ENCODE measurements around the gene PRR7.

The PRR7 gene

DNA sequence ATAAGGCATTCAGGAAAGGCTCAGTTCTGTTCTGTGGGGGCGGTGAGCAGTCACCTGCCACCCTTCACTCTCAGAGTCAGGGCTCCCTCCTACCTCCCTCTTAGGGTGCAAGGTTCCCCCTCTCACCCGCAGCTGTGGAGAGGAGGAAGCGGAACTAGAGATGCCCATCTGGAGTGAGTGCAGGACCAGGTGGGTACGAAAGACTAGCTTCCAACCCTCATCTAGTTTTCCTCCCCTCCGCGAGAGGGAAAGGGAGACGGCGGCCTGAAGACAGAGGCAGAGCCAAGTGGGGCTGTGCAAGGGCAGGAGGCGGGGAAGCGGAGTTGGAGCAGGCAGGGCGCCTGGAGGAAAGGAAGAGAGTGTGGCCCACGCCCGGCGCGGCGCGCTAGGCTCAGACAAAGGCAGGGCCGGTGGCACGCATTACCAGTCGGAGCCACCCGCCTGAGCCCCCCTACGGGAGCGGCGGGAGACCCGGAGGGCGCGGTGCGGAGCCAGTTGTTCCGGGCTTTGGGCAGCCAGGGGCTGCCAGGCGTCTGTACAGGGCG, 7.3 kb downstream of the PRR7 start:
- no peak for DNase-seq

DNA sequence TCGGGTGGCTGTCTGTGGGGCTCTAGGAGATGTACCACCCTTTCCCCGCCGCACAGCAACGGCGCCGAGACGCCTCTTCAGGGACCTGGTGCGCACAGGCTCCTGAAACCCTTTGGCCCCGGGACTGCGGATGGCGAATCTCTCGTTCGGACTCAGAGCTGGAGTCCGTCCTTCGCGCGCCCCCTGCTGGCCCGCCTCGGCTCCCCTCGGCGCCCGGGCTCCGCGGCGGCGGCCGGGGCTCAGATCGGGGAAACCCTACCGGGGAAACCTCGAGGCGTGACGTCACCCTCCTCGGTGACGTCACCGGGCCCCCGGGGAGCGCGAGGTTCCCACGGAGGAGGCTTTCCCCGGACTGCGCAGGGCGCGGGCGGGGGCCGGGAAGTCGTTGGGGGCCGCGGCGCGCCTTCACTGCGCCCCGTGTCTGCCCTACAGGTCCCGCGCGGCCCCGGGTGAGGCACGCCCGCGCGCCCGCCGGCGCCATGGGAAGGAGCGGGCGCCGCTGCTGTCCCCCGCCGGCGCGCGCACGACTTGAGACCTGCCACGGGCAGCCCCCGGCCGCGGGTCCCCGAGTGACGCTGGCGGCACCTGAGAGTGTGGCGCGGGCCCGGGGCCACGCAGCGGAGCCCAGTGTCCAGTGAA, 7.9 kb downstream of the PRR7 start:
- peak; percentile 70 to 86 for DNase-seq

DNA sequence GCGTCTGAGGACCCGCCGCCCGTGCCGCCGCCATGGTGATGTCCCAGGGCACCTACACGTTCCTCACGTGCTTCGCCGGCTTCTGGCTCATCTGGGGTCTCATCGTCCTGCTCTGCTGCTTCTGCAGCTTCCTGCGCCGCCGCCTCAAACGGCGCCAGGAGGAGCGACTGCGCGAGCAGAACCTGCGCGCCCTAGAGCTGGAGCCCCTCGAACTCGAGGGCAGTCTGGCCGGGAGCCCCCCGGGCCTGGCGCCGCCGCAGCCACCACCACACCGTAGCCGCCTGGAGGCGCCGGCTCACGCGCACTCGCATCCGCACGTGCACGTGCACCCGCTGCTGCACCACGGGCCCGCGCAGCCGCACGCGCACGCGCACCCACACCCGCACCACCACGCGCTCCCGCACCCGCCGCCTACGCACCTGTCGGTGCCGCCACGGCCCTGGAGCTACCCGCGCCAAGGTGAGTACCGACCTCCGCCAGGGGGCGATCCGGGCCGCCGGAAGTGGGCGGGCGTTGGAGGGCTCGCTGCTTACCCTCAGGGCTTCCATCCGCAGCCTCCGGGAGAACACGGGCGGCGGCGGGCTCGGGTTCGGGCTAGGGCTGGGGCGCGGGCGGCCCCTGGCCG, 8.5 kb downstream of the PRR7 start:
- peak; percentile 51 to 65 for DNase-seq

DNA sequence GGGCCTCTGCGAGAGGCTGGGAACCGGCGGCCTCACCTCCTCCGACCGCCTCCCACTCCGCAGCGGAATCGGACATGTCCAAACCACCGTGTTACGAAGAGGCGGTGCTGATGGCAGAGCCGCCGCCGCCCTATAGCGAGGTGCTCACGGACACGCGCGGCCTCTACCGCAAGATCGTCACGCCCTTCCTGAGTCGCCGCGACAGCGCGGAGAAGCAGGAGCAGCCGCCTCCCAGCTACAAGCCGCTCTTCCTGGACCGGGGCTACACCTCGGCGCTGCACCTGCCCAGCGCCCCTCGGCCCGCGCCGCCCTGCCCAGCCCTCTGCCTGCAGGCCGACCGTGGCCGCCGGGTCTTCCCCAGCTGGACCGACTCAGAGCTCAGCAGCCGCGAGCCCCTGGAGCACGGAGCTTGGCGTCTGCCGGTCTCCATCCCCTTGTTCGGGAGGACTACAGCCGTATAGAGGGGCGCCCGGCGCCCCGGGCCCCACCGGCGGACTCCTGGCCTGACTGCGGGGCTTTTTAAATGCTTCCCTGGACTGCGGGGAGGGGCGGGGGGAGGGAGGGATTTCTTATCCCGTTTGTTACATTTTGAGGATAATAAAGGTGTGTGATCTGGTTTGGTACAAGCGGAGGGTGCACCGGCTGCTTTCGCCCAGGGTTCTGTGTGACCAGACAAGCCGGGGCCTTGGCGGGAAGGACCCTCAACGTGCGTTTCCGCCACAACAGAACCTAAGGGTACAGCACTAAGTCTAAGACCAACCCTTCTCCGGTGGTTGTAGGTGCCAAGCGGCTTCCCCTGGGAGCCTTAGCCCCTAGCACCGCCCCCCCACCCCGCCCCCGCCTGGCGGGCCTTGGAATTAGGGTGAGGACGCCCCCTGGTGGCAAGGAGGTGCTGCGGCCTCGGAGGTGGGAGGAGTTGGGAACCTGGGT, 9.3 kb downstream of the PRR7 start:
- DNase-seq = peak; percentile 85 to 86

DNA sequence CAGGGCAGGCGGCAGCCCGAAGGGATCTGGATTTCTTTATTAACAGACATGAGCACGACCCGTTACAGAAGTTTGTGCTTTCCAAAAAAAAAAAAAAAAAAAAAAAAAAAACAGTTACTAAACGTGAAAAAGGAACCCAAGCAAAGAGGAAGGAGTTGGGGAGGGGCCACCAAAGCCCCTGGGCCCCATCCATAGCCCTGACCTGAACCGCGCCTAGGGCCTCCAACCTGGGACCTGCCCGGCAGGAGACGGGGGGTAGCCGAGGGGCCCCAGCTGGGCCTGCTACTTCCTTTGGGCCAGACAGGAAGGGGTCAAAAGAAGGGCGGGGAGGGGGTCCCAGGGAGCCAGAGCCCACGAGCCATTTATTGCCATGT, 10.0 kb downstream of the PRR7 start:
- DNase-seq = no peak

DNA sequence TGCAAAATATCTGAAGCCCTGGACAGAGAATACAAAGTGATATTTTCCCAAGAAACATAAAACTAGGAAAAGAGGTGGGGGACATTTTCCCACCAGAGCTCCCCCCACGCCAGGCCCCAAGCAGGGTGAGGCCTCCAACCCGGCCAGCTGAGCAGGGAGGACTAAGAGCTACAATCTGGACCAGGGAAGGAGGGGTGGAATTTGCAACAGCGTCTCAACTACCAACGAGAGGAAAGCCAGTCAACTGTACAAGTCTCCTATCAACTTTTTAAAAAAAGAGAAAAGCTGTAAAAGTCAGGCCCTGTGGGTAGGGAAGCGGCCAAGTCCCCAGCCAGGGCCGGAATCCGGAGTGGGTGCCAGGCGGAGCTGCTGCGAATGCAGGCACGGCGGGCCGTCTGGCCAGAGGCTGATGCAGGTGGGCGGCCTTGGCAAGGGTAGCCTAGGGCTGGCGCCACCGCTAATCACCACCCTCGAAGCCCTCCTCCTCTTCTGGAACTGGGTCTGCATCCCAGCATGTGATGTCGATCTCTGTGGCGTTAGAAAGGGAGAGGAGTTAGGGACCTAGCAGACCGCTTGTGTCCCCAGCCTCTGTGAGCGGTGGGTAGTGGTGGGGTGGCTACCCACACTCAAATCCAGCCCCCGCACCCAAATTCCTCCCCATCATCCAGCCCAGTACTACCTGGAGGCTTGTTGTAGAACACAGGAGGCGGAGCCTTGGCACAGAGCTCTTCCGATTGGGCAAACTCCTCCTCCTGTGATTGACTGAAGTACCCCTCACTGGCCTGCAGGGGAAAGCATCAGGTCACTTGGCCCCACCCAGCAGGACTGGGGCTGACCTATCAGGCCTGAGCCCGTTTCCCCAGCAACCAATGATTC, 10.6 kb downstream of the PRR7 start:
- peak; percentile 13 to 74 for DNase-seq

DNA sequence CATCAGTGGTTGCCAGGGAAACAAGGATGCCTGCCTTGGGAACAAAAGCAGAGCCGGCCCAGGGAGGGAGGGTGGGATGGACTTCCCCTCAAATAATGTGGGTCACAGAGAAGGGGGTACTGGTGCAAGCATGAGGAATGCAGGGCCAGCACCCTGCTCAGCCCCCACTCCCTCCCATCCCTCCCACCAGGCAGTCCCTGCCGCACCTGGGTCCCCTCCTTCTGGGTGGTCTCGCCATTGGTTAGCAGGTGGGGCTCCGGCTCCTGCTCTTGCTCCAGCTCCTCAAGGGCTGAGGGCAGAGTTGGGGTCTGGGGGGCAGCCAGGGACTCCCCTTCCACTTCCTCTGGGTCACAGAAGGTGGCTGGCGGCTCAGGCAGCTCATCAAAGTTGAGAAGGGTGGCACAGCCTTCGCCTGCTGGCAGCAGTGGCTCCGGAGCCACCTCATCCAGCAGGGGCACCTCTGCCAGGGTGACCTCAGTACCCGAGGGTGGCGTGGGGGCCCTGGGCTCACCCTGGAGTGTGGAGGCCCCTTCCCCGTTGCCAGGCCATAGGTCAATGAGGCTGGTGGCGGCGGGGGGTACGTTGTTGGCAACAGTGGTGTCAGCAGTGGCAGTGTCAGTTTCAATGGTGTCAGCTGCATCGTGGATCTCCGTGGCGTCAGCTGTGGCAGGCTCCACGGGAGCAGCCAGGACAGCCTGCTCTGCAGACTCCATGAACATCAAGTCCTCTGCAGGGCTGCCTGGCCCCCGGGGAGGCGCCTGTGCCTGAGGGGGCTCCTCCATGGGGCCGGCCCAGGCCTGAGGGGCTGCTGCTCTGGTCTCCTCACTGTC, 11.5 kb downstream of the PRR7 start:
- DNase-seq = no peak

DNA sequence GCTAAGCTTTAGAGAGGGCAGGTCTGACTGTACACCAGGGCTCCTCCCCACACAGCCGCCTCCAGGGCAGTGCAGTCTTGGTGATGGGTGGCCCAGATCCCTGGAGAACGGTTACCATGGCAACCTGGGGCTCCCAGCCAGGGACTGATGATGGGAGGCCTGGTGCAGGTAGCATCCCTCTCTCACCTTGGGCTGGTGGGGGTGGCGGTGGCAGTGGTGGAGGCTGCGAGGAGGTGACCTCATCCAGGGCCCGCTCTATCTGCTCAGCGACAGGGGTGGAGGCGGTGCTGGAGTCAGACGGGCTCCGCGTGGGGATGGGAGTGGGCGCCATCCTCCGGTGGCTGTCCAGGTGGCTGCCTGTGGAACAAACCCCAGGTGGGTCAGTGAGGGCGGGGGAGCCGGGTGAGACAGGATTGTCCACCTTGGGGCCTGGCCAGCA, 12.3 kb downstream of the PRR7 start:
- DNase-seq = no peak

DNA sequence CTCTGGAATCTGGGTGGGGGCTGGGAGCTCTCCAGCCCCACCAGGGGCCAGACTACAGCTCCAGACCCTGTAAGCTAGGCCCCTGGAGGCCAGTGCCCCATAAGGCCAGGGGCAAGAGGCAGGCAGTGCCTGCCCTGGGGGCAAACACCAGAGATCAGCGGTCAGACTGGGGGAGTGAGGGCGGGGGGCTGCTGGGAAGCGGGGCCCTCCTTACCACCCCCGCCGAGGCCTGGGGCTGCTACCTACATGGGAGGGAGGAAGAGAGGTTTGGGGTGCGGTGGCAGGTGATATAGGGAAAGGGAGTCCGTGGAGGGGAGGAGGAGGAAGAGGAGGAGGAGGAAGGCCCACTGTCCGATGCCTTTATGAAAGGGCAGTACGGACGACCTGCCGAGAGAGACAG, 12.7 kb downstream of the PRR7 start:
- DNase-seq = no peak

DNA sequence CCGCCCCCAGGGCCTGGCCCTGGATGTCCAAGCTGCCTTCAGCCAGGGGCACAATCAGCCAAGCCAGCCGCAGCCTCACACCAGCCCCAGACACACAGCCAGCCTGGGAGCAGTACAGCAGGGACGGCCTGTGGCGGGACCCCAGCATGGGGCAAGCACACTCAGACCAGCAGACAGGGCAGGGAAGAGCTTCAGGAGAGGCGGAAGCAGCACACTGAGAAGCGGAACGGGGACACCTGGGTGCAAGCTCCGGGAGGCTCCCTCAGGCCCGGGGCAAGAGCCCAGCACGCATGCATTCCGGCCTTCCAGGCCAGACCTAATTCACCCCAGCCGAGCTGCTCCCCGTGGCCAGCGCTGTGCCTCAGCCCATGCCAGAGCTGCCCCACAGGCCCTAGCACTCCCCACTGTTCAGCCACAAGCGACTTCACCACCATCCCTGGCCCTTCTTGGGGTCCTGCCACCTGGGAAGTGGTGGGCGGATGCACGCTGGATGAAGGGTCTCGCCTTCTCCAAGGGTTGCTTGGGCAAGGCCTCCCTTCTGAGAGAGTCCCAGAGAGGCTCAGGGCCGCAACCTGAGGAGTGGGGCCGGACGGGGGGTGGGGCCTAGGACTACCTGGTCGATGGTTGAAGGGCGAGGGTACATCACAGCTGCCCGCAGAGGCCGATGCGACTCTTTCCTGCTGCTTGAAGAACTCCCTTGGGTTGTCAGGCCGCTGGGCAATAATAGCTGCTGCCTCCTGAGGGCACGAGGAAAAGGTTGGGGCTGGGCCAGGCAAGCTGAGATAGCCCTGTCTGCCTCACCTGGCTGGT, 13.4 kb downstream of the PRR7 start:
- DNase-seq = no peak

DNA sequence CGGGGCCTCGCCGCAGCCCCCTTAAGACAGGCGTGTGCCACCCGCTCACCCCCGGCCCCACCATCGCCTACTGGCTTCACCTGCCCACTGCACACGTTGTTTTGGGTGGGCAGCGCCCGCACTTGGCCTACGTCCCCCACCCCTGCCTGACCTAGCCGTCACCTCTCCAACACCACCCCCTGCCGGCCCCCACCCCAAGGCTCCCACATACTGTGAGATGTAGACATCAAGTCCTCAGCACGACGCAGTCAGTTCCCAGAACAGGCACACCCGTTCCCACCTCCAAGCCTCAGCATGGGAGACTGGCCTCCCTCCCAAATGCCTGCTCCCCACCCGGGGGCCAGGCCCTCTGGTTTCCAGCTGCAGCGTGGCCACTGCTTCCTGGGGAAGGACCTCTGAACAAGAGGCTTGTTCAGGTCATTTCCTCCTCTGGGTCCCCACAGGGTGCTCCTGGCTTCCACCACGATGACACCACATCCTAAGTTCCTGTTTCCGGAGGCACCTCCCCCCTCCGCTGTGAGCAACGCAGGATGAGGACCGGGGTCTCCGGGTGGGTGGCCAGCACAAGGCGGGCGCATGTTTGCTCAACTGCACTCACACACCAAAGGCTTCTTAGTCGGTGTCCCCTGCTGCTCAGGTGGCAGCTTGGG, 15.5 kb downstream of the PRR7 start:
- no peak for DNase-seq

DNA sequence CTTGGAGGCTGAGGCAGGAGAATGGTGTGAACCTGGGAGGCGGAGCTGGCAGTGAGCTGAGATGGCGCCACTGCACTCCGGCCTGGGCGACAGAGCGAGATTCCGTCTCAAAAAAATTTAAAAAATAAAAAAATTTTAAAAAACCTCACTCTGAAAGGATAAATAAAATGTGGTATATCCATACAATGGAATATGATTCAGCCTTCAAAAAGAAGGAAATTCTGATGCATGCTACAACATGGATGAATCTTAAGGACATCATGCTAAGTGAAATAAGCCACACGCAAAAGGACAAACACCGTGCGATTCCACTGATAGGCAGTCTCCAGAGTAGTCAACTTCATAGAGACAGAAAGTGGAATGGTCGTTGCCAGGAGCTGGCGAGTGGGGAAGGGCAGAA, 18.4 kb downstream of the PRR7 start:
- no peak for DNase-seq

DNA sequence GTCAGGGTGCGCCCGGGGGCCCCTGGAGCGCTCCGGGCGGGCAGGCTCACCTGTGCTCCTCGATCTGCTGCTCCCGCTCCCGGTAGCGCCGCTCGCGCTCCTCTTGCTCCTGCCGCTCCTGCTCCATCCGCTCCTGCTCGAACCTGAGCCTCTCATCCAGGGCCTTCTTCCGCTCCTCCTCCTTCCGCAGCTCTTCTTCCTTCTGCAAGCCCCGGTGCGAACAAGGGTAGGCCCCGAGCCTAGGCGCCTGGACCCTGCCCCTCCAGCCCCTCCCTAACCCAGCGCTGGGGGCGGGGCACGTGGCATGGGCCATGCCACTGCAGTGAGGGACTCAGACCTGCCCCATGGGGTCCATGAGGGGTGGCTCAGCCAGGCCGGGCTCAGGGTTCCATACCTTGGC, 20.2 kb downstream of the PRR7 start:
- DNase-seq = no peak

DNA sequence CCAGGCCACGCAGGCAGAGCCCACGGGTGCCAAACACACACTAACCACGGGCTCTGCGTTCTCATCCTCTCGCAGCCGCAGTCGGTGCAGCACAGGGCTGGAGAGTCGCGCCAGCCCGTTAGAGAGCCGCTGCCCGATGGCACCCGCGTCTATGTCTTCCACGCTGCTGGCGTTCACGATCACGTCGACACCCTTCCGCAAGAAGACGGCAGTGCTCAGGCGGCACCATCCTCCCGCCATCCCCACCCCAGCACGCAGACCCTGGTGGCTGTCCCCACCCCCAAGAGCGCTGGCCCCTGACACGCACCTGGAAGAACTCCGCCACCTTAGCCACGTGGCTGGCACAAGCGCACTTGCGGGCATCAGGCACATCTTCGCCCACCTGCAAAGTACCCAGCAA, 20.8 kb downstream of the PRR7 start:
- no peak for DNase-seq

DNA sequence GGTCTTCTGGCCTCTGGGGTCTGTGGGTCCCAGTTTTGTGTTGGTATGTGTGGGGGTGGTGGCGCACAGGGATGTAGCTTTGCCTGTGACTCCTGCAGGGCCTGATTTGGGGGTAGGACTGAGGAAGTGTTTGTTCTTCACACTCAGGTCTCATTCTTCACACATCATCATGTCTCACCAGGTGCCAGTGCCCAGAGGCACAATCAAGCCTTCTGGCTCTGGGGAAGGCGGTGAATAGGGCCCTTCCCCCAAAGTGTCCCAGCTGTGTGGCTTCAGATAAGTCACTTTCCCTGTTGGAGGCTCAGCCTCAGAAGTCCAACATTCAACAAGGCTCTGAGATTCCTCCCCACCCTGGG, 21.7 kb downstream of the PRR7 start:
- no peak for DNase-seq

DNA sequence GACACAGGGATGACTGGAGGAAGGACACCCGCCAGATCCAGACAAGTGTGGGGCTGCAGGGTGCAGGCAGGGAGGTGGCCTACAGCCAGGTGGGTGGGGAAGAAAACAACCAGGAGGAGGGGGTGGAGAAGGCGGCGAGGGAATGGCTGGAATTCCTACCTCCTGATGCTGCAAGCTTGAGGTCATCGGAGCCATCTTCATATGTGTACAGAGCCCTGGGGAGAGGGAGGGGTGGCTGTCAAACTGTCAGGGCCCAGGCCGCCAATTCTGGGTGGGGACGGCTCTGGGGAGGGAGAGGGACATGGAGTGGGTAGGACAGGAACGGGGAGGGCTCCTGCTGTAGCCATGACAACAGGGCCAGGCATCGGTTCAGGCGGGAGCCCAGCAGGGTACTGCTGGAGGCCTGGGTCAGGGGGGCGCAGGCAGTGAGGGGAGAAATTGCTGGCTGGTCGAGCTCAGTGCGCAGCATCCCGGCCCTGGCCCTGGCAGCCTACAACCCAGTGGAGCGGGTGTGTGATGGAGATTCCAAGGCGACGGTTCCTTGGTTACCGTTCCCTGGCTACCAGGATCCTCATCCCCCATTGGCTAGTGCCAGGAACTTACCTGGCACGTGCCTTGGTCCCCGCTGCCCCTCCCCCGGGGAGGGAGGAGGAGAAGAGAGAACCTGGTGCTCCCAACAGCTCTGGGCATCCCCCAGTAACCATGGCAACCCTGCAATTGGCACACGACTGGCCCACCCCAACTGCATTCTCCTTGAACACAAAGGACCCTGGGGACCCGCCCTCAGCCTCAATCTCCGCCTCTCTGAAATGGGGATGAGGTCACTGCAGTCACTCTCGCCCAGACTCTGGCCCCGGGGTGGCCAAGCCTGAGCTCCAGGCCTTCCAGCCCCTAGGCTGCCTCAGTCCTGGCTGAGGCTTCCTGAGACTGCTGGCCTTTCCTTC, 22.3 kb downstream of the PRR7 start:
- DNase-seq = no peak

DNA sequence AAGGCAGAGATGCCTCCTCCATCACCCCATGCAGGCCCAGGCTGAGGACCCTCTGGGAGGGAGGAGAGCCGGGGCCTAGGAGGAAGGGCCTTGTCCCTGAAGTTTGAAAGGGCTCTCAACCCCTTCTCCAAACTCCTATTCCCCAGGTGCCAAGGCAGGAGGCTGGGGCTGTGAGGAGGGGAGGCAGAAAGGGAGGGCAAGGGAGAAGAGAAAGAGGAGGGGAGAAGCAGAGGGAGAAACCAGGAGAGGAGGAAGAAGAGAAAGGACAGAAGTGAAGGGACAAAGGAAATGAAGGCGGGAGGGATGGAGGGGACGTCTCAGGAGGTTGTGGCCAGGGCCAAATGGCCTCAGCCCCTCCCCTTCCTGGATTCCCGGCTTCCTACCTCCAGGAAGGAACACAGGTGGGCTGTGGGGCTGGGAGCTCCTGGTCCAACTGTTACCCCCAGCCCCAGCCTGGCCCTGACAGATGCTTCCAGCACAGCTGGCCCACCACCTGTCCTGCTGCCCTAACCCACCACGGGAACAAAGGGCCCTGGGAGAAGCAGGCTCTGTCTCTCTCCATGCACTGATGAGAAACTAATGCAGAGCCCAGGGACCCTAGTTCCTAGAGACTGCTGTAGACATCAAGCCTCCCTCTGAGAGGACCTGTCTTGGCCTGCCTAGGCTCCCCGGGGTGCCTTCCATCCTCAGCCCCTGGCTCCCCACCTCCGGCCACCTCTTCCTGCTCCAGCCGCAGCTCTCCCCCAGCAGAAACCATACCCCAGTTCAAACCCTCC, 23.3 kb downstream of the PRR7 start:
- no peak for DNase-seq

Measured in NCI-H187 (cell line).